Gastroesophageal sphincter (tissue), 4 donors: ENCODE data around the gene GEMIN7. TPM values are rescaled to one million over a fixed set of nuclear protein-coding genes. Genes with fewer than 3 reads are reported as not detected.

Experiments
- ATAC-seq: fragments of 150-250 bp; one replicate; pipeline ENCODE4 v1.9.1; 2016; ENCODE audit warnings: mild to moderate bottlenecking, moderate library complexity
- H3K27ac ChIP-seq, 4 donors: fragments of 200-600 bp; sonication (generic) in 3 of 4; 1 replicate in 3 of 4; 2 replicates in 1 of 4; pipeline ENCODE4 v1.5.1; 2016 to 2019
- H3K27me3 ChIP-seq: fragments of 200-600 bp; sonication (generic); one replicate; pipeline ENCODE4 v1.5.1; 2019
- H3K36me3 ChIP-seq, 2 donors: fragments of 200-600 bp; sonication (generic); one replicate each; pipeline ENCODE4 v1.5.1; 2019; ENCODE audit warnings: control low read depth in 1 of 2
- H3K4me1 ChIP-seq, 3 donors: fragments of 200-600 bp; sonication (generic); 1 replicate in 2 of 3; 2 replicates in 1 of 3; pipeline ENCODE4 v1.5.1; 2016 to 2019; ENCODE audit warnings: control low read depth in 2 of 3
- H3K4me3 ChIP-seq, 2 donors: fragments of 200-600 bp; sonication (generic); one replicate each; pipeline ENCODE4 v1.5.1; 2019; ENCODE audit warnings: mild to moderate bottlenecking in 1 of 2, moderate library complexity in 1 of 2
- H3K9me3 ChIP-seq, 3 donors: fragments of 200-600 bp; sonication (generic); one replicate each; pipeline ENCODE4 v1.5.1; 2017 to 2019; ENCODE audit warnings: control low read depth in 2 of 3
- EP300 ChIP-seq: sonication (generic); formaldehyde crosslinking; IDR thresholded peaks from one replicate; pipeline ENCODE4 v1.6.1; 2017; ENCODE audit warnings: antibody characterized with exemption, mild to moderate bottlenecking
- POLR2A ChIP-seq, 2 donors: fragments of 450-650 bp; IDR thresholded peaks; one replicate each; pipeline ENCODE4 v1.6.1; 2017; ENCODE audit warnings: antibody characterized with exemption in 2 of 2, mild to moderate bottlenecking in 2 of 2, moderate library complexity in 1 of 2
- POLR2AphosphoS5 ChIP-seq: sonication (generic); formaldehyde crosslinking; IDR thresholded peaks from one replicate; pipeline ENCODE4 v1.6.1; 2017; ENCODE audit warnings: antibody characterized with exemption
- WGBS, 2 donors: methylation state at CpG; one replicate each; pipeline ENCODE4 v1.1.5; 2018; ENCODE audit warnings: low coverage in 1 of 2; 5-methylcytosine and 5-hydroxymethylcytosine counted together
- total RNA-seq, 4 donors: library from RNA; depleted of rRNA; stranded (reverse); fragments of >200 nt; gene quantifications; one replicate each; pipeline ENCODE4 v1.1.0, GENCODE V29; 2016
- TF ChIP-seq, protein P1 (sequence below), 4 experiments: fragments of 200-600 bp in 2 of 4; fragments of 450-650 bp in 2 of 4; sonication (generic) in 1 of 4; IDR thresholded peaks; one replicate each; pipeline ENCODE4 v1.5.1; 2017 to 2019; ENCODE audit warnings: antibody characterized with exemption in 4 of 4, mild to moderate bottlenecking in 2 of 4, moderate library complexity in 2 of 4

The GEMIN7 gene
- total RNA-seq, 4 donors from 2014 or later = 6.4 to 17.6 (median 14.8) TPM

DNA sequence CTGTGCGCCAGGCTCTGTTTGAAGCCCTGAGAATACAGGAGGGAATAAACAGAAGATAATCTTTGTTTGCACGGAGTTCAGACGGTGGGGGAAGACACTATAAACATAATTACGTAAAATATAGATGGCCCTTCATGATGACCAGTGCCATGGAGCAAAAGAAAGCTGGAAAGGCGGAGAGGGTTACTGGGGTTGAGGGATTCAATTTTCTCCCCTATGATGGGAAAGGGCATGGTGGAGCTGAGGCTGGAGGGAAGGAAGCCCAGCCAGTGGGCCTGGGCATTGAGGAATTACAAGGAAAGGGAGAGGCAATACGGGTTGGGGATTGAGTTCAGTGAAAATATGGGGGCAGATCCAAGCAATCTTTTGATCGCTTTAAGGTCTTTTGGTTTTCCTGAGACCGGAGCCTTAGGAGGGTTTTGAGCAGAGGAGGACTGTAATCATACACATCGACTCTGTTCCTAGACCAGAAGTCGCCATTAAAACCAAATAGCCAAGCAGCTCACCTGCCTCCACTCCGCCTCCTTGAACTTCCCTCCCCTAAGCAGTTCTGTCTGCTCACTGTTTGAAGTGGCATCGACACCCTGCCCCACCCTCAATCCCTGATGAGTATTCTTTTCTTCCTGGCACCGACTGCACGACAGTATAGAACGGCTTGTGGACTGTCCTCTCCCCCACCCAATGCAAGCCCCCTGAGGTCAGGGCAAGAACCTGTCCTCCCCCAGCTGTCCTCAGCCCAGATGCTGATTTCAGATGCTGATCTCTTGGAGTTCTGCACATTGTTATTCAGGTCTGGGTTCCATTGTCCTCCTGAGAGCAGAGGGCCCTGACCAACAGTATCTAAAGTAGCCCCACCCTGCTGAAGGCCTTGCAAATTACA is 2.0 kb upstream of the GEMIN7 start:
- peaks cover 0 to 61% (median 16%) of the 10 kb centered on the region in 3 donors for H3K4me1 ChIP-seq
- peak overlapping the region in 3 of 4 donors; percentile 53 to 72 (median 69) for H3K27ac ChIP-seq
- 67 to 68% methylated on average over 9 to 13 of the region's 15 CpGs for WGBS, 2 donors
- TF ChIP-seq EP300 (no peak), POLR2A (IDR thresholded peaks at IDR 0.05) (no peak), POLR2AphosphoS5 (no peak)
- TF ChIP-seq, protein P1, sequence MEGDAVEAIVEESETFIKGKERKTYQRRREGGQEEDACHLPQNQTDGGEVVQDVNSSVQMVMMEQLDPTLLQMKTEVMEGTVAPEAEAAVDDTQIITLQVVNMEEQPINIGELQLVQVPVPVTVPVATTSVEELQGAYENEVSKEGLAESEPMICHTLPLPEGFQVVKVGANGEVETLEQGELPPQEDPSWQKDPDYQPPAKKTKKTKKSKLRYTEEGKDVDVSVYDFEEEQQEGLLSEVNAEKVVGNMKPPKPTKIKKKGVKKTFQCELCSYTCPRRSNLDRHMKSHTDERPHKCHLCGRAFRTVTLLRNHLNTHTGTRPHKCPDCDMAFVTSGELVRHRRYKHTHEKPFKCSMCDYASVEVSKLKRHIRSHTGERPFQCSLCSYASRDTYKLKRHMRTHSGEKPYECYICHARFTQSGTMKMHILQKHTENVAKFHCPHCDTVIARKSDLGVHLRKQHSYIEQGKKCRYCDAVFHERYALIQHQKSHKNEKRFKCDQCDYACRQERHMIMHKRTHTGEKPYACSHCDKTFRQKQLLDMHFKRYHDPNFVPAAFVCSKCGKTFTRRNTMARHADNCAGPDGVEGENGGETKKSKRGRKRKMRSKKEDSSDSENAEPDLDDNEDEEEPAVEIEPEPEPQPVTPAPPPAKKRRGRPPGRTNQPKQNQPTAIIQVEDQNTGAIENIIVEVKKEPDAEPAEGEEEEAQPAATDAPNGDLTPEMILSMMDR (IDR thresholded peaks at IDR 0.05) = no peak
- H3K9me3 ChIP-seq = no peaks in the 10 kb centered on the region
- peaks cover 0 to 10% of the 10 kb centered on the region in 2 donors for H3K36me3 ChIP-seq
- no peak for ATAC-seq
- peak overlapping the region in 1 of 2 donors; percentile 56 for H3K4me3 ChIP-seq
- no peaks in the 10 kb centered on the region for H3K27me3 ChIP-seq

DNA sequence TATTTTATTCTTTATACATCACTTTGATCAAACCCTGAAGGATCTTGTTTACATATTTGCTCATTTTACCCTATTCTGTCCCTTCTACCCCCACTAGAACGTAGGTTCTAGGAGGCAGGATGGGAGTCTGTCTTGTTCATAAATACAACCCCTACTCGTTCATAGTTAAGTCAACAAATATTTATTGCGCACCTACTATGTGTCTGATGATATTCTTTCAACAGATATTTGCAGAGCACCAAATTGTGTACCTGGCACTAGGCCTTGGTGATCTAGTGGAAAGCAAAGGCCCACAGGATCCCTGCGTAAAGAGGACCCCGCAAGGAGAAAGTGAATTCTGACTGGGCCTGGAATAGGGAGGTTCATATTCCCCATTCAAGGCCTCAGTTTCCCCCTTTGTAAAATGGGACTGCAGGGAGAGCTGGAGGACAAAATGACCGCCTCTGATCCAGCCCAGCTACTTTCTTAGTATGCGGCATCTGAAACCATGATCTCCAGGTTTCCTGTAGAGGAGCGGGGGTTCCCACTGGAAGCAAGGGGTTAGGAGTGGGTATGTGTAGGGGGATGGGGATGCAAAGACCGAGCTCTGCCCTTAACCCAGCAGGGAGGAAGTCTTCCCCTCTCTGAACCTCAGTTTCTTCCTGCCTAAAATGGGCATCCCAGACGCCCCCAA is 534 bp upstream of the GEMIN7 start:
- TF ChIP-seq, protein P1 (IDR thresholded peaks at IDR 0.05) = no peak
- TF ChIP-seq POLR2AphosphoS5 (no peak), POLR2A (IDR thresholded peaks at IDR 0.05) (no peak), EP300 (no peak)
- 73 to 75% methylated on average over 4 to 6 of the region's 10 CpGs for WGBS, 2 donors
- Histone ChIP-seq H3K9me3 (no peaks in the 10 kb centered on the region), H3K4me3 (peak overlapping the region; percentile 56 to 76), H3K27ac (peak overlapping the region in 3 of 4 donors; percentile 70 to 74 (median 73)), H3K36me3 (peaks cover 0 to 22% of the 10 kb centered on the region in 2 donors), H3K27me3 (no peaks in the 10 kb centered on the region), H3K4me1 (peaks cover 0 to 61% (median 16%) of the 10 kb centered on the region in 3 donors)
- ATAC-seq = peak; percentile 3

DNA sequence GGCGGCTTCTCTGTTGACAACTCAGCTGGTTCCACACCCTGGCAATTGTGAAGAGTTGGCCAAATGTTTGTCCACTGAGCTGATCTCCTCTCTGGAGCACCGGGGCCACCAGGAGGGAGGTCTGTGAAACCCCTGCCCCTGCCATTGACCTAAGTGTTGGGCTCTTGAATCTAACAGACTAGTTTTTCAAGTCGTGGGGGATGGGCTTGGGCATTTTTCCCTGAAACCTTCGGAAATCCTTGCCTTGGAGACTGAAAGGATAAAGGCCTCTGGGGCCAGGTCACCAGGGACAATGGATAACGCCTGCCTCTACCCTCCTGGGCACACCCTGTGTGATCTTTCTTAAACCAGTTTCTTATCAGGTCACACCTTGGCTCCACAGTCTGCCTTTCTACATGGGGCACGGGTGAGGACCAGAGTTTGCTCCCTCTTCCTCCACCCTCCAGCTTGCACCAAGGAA is 881 bp downstream of the GEMIN7 start:
- WGBS, 2 donors = 18% methylated on average over 3 of the region's 6 CpGs; no CpG with 5 or more reads in 1 of the 2 donors
- Histone ChIP-seq H3K9me3 (no peaks in the 10 kb centered on the region), H3K27me3 (no peaks in the 10 kb centered on the region), H3K4me1 (peaks cover 0 to 57% (median 16%) of the 10 kb centered on the region in 3 donors), H3K27ac (peak overlapping the region in 3 of 4 donors; percentile 70 to 74 (median 73)), H3K36me3 (peaks cover 0 to 30% of the 10 kb centered on the region in 2 donors), H3K4me3 (peak overlapping the region; percentile 56 to 76)
- TF ChIP-seq EP300 (no peak), POLR2A (IDR thresholded peaks at IDR 0.05) (no peak), POLR2AphosphoS5 (no peak)
- TF ChIP-seq, protein P1 (IDR thresholded peaks at IDR 0.05) = no peak
- no peak for ATAC-seq

DNA sequence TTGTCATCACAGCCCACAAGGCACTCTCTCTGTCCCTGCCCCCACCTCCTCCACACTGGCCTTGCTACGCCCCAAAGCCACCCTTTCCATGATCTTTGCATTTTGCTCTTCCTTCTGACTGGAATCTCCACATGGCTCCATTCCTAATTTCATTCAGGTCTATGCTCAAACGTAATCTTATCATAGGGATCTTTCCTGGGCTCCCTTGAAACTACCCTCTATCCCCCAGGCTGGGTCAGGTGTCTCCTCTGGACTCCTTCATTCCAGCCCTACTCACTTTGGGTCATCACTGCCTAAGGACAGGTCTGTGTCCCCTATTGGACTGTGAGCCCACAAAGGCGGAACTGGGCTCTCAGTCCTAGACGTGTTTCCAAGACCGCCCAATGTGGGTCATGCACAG is 3.1 kb downstream of the GEMIN7 start:
- no peaks in the 10 kb centered on the region for H3K9me3 ChIP-seq
- no peak overlapping the region for H3K4me3 ChIP-seq
- H3K36me3 ChIP-seq = peaks cover 0 to 48% of the 10 kb centered on the region in 2 donors
- no peaks in the 10 kb centered on the region for H3K27me3 ChIP-seq
- H3K27ac ChIP-seq = no peak overlapping the region
- 91 to 100% methylated on average over 2 to 5 of the region's 5 CpGs for WGBS, 2 donors
- ATAC-seq = no peak
- peaks cover 0 to 34% (median 9%) of the 10 kb centered on the region in 3 donors for H3K4me1 ChIP-seq
- TF ChIP-seq, protein P1 (IDR thresholded peaks at IDR 0.05) = no peak
- TF ChIP-seq EP300 = no peak
- no peak for TF ChIP-seq POLR2A (IDR thresholded peaks at IDR 0.05)
- TF ChIP-seq POLR2AphosphoS5 = no peak
